DMS153 (cell line): Measurements from ENCODE around the gene DAPK1.
"Not testable (repeated sequence)": the region's sequence is repeated elsewhere in the genome, so short reads cannot be mapped to it uniquely, and the experiment has no call there.

ENCODE experiments used
- DNase-seq: peaks from one replicate; lab custom pipeline; 2025; lab: John Stamatoyannopoulos, UW

The DAPK1 gene

DNA sequence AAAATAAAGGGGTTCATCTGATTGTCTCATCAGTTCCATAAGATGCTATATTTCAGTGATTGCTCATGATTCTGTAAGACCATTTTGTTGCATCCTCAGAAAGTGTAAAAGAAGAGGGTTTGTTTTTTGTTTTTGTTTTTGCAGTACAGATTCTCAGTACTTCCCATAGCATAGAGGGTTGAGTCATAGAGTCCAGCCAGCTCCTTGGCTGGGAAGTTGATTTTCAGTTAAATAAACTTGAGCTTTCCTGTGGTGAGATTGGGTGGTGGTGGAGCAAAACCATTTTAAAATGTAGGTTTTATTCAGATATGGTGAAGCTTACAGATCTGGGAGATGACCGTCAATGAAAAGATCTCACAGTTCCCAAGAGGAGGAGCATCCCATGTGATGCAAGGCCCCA lies 48.2 kb downstream of the DAPK1 start:
- no peak for DNase-seq

GRCh38 chr9:87546704-87547103 lies 49.0 kb downstream of the DAPK1 start:
- DNase-seq: no peak

- no peak for DNase-seq
Measured at GRCh38 chr9:87547671-87548081, 50.0 kb downstream of the DAPK1 start.

DNA sequence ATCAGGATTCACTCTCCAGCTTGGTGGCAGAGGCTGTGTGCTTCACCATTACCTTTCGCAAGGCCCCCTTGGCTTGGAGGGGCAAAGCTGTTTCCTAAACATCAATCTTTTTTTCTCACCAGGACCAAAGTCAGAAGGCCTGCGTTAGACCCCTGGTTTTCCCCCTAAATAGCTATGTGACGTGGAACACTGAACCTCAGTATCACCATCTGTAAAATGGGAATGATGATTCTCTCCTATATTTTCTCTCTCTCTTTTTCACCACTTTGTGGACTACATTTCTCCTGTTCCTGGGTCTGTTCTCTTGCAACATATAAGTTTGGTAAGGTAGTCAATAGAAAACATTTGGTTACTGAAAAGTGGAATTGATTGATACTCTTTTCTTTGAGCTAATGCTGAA lies 50.5 kb downstream of the DAPK1 start:
- no peak for DNase-seq

DNA sequence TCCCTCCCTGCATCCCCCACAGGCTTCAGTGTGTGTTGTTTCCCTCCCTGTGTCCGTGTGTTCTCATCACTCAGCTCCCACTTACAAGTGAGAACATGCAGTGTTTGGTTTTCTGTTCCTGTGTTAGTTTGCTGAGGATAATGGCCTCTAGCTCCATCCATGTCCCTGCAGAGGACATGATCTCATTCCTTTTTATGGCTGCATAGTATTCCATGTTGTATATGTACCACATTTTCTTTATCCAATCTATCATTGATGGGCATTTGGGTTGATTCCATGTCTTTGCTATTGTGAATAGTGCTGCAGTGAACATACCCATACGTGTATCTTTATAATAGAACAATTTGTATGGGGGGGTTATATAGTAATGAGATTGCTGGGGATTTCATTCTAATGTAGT lies 51.4 kb downstream of the DAPK1 start:
- not testable (repeated sequence) for DNase-seq

GRCh38 chr9:87549791-87550190 lies 52.1 kb downstream of the DAPK1 start:
- no peak for DNase-seq

DNA sequence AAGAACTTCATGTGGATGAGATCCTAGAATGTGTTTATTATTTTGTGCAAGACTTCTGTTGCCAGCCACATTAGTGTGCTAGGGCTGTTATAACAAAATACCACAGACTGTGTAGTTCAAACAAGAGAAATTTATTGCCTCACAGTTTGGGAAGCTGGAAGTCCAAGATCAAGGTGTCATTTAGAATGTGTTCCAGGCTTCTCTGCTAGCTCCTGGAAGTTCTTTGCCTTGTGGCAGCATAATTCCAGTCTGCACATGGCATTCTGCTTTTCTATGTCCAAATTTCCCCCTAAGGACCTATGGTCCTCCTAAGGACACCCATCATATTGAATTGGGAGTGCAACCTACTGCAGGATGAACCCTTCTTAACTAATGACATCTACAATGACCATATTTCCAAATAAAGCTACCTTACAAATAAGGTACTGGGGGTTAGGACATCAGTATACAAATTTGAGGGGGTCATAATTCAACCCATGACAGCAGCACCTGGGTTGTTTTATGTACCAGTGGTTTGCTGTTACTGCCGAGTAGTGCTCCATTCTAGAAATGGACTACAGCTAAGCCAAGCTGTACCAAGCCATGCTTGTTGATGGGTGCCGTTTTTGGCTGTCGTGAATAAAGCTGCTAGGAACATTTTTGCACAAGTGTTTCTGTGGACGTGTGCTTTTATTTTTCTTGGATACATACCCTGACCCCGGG lies 52.7 kb downstream of the DAPK1 start:
- DNase-seq: no peak

GRCh38 chr9:87551772-87552217 lies 54.1 kb downstream of the DAPK1 start:
- DNase-seq: no peak

- DNase-seq: no peak
Measured at GRCh38 chr9:87554171-87554910, 56.7 kb downstream of the DAPK1 start.

DNA sequence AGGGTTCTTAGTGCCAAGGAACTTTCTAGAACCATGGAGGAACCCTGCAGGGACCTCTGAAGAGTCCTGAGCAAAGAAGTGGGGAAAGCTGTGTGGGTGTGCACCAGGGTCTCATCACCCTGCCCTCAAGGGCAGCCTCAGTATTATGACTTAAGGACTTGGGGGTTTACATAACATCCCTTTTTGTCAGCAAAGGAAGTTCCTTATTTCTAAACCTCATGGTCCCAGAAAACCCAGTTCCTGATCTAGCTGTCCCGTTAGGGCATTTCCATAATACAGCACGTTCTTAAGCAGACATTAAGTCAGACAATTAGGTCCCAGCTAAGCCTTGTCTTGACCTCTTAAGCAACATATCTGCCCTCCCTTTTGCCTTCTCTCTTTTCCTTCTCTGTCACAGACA lies 57.3 kb downstream of the DAPK1 start:
- no peak for DNase-seq

DNA sequence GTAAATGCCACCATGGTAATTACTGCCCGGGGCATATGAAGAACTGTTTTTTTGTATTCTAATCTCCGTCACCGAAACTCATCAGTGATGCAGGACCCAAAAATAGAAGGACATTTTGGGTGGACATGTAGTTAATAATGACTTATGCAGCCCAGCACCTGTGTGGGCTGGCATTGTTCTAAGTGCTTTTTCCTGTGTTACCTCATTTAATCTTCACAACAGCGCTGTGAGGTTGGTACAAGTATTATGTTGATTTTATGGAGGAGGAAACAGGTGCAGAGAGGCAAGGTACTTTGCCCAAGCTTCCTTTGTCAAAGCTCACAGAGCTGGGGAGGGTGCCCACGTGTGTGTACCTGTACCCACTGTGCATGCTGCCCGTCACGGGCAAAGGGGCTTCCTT lies 58.4 kb downstream of the DAPK1 start:
- peak; percentile 93 for DNase-seq

GRCh38 chr9:87556821-87557220 lies 59.2 kb downstream of the DAPK1 start:
- no peak for DNase-seq

GRCh38 chr9:87557996-87558395 lies 60.3 kb downstream of the DAPK1 start:
- no peak for DNase-seq

DNA sequence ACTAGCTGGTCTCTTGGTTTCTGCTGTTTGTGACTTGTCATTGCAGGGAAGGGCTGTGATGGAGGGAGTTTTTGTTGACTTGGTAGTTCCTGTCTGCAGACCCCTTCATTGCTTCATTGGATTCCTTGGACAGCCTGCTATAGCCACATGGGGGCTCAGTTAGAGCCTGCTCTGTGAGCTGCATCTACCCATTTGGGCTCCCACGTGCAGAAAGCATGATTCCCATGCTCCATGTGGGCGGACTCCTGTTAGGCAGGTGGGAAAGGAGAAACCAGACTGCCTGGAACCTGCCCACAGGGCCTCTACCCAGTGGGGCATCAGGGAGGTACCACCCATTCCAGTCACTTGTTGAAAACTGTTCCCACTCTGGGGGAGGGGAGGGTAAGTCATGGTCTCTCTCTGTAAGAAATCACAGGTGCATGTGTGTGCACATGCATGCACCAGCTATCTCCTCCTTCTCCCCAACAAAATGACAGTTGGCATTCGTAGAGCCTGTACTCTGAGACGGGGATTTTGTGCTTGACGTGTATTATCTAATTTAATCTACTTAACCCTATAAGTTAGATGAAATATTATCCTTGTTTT lies 61.0 kb downstream of the DAPK1 start:
- DNase-seq: no peak

DNA sequence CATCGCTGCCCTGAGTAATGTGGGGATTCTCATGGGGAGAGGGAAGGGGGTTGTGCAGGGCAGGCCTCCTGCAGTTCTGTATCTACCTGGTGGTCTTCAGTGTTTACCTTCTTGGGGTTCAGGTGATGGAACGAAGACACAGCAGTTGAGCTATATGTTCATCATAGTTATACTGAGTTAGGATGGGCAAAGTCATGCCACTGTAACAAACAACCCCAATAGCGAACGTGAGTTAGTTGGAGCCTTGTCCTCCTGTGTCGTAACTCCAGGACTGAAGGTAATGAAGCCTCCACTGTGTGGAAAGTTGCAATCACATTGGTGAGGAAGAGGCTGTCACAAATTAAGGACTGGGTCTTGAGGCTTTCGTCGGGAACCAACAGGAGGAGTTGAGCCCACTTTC lies 64.4 kb downstream of the DAPK1 start:
- DNase-seq: no peak

DNA sequence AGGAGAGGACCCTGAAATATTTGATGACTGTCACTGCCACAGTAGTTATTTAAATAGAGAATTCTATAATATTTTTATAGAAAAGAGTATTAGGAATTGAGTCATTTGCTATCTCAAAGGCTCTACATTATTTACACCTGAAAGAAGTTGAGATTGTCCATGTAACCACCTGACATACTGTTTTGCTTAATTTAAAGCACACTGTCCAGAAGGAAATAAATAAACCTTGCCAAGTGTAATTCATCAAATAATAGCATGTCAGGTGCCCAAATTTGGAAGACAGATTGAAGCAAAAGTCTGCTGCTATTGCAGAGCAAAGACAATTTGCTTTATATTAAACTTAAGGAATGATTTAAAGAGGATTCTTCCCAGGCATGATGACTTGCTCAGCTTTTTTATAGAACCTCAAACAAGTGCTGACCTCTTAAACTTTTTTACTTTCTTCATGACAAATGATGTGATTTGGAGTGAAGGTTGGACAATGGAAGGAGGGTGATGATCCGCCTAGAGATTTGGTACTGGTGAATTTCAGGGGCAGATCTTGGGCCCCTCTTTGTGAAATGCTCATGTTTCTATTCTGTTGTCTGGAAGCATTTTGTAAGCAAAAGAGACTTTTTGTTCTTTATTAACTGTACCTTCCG lies 65.0 kb downstream of the DAPK1 start:
- DNase-seq: no peak

DNA sequence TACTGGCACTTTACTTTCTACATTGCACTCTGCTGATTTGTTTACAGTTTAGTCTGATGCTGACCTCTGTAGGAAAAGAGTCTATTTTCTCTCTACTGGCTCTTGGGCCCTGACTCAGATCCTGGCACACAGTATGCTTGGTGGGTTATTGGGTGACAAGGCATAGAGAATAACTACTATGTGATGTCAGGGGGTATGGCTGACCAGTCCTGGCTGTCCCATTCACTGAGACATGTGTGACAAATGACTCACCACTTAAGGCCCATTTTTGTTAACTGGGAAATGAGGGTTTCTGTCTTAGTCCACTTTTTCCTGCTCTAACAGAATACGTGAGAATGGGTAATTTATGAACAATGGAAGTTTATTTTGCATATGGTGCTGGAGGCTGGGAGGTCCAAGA lies 66.4 kb downstream of the DAPK1 start:
- DNase-seq: no peak

DNA sequence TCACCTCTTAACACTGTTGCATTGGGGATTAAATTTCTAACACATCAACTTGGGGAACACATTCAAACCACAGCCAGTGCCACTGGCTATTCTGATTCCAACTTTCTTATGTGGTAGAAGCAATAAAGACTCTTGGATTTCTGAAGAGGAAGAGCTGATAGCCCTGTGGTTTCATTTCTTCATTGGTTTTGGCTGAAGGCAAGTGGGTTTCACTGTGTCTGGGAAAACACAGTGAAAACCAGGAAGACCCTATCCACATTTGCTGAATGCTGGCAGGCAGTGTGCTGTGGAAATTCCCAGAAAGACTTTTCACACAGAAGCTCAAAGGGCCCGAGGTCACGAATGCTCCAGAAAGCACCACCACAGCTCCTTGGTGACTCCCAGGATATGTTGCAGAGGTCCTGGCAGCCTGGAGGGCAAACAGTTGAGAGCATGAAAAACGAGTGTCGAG lies 67.1 kb downstream of the DAPK1 start:
- no peak for DNase-seq

- DNase-seq: peak; percentile 17
Measured at GRCh38 chr9:87567001-87567400, 69.3 kb downstream of the DAPK1 start.

DNA sequence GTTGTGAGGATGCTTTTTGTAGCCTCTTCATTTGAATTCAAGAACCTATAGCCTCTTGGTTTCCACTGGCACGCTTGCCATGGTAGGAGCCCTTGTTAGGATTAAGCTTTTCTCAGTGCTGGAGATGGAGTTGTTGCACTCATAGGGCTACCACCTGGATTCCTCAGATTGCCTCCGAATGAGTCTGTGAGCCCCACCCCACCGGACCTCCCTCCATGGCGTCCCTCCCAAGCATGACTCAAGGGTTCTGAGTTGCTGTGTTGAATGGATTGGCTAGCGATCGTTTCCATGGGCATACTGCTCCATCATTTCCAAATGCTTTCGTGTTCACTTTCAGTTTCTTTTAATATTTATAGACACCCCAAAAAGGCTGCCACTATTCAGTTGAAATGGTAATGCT lies 69.9 kb downstream of the DAPK1 start:
- DNase-seq: no peak

- no peak for DNase-seq
Measured at GRCh38 chr9:87567983-87568382, 70.3 kb downstream of the DAPK1 start.

GRCh38 chr9:87568401-87568800 lies 70.7 kb downstream of the DAPK1 start:
- no peak for DNase-seq

GRCh38 chr9:87569008-87569509 lies 71.4 kb downstream of the DAPK1 start:
- DNase-seq: no peak
